Neural progenitor cell (in vitro differentiated cells): ENCODE data around the gene DZIP1L. TPM values are rescaled to one million over a fixed set of nuclear protein-coding genes. Genes with fewer than 3 reads are reported as not detected.

ENCODE experiments used
- DNase-seq: peaks from one replicate; pipeline ENCODE4 v3.0.0-alpha.2; 2016; ENCODE audit warnings: low spot score
- H2AFZ ChIP-seq: fragments of 200-600 bp; sonication (generic); replicated peaks from 2 replicates; pipeline ENCODE4 v1.6.1; 2016; ENCODE audit warnings: antibody characterized with exemption
- H3F3A ChIP-seq: fragments of 200-600 bp; sonication (generic); 2 replicates; pipeline ENCODE4 v1.6.1; 2016; ENCODE audit warnings: antibody characterized with exemption, low read depth
- H3K27ac ChIP-seq: fragments of 200-600 bp; sonication (generic); 2 replicates; pipeline ENCODE4 v1.5.1; 2016; ENCODE audit warnings: mild to moderate bottlenecking
- H3K27me3 ChIP-seq: fragments of 200-600 bp; sonication (generic); 2 replicates; pipeline ENCODE4 v1.6.1; 2016; ENCODE audit warnings: mild to moderate bottlenecking, moderate library complexity
- H3K36me3 ChIP-seq: fragments of 200-600 bp; sonication (generic); 2 replicates; pipeline ENCODE4 v1.5.1; 2016
- H3K4me1 ChIP-seq: fragments of 200-600 bp; sonication (generic); 2 replicates; pipeline ENCODE4 v1.6.1; 2016; ENCODE audit warnings: mixed run types
- H3K4me2 ChIP-seq: fragments of 200-600 bp; sonication (generic); 2 replicates; pipeline ENCODE4 v1.6.1; 2016
- H3K4me3 ChIP-seq: fragments of 200-600 bp; sonication (generic); 2 replicates; pipeline ENCODE4 v1.5.1; 2016
- H3K79me2 ChIP-seq: fragments of 200-600 bp; sonication (generic); 2 replicates; pipeline ENCODE4 v1.6.1; 2016; ENCODE audit warnings: low read depth
- H3K9ac ChIP-seq: fragments of 200-600 bp; sonication (generic); 2 replicates; pipeline ENCODE4 v1.6.1; 2016
- H3K9me3 ChIP-seq: fragments of 200-600 bp; sonication (generic); 2 replicates; pipeline ENCODE4 v1.5.1; 2016; ENCODE audit warnings: low read depth
- H4K20me1 ChIP-seq: fragments of 200-600 bp; sonication (generic); 2 replicates; pipeline ENCODE4 v1.6.1; 2016; ENCODE audit warnings: low read depth
- H3K27ac Mint-ChIP-seq: 3 replicates; pipeline ENCODE4 v1.8.0; 2021; ENCODE audit warnings: mixed read lengths
- H3K27me3 Mint-ChIP-seq: 2 replicates; pipeline ENCODE4 v1.8.0; 2022; ENCODE audit warnings: low read depth, mild to moderate bottlenecking, inconsistent platforms, moderate library complexity, mixed read lengths; ENCODE audit not compliant: insufficient read depth
- H3K36me3 Mint-ChIP-seq: 3 replicates; pipeline ENCODE4 v1.8.0; 2021; ENCODE audit warnings: mixed read lengths
- H3K4me1 Mint-ChIP-seq: 3 replicates; pipeline ENCODE4 v1.8.0; 2021; ENCODE audit warnings: mixed read lengths
- H3K4me3 Mint-ChIP-seq: 3 replicates; pipeline ENCODE4 v1.8.0; 2021; ENCODE audit warnings: mild to moderate bottlenecking, moderate library complexity, mixed read lengths
- H3K9me3 Mint-ChIP-seq: 3 replicates; pipeline ENCODE4 v1.8.0; 2020; ENCODE audit warnings: mixed read lengths
- EZH2 ChIP-seq: fragments of 200-600 bp; sonication (generic); IDR thresholded peaks from 2 replicates; pipeline ENCODE4 v1.6.1; 2017; ENCODE audit warnings: antibody characterized with exemption, mild to moderate bottlenecking, moderate library complexity
- EZH2phosphoT487 ChIP-seq: fragments of 200-600 bp; sonication (generic); IDR thresholded peaks from 2 replicates; pipeline ENCODE4 v1.6.1; 2017; ENCODE audit warnings: antibody characterized with exemption
- total RNA-seq: library from RNA; depleted of rRNA; stranded (reverse); fragments of >200 nt; gene quantifications from 2 replicates; pipeline ENCODE4 v1.2.3, GENCODE V29; 2015; ENCODE audit warnings: low replicate concordance
- TF ChIP-seq, protein P1 (sequence below): fragments of 200-600 bp; sonication (generic); IDR thresholded peaks from 2 replicates; pipeline ENCODE4 v1.5.1; 2017; ENCODE audit warnings: antibody characterized with exemption, mild to moderate bottlenecking

Gene DZIP1L
- total RNA-seq, 1 donor from 2014 or later: 10.4 TPM

- Histone ChIP-seq H3F3A (no peaks in the 10 kb centered on the region), H3K9ac (no peak overlapping the region), H3K27me3 (no peaks in the 10 kb centered on the region), H3K4me2 (no peak overlapping the region), H3K9me3 (no peaks in the 10 kb centered on the region), H3K36me3 (no peaks in the 10 kb centered on the region), H3K4me1 (no peaks in the 10 kb centered on the region), H3K4me3 (no peak overlapping the region), H2AFZ (no peak overlapping the region), H3K27ac (no peak overlapping the region), H4K20me1 (no peaks in the 10 kb centered on the region), H3K79me2 (no peaks in the 10 kb centered on the region)
- TF ChIP-seq EZH2phosphoT487: no peak
- no peak for TF ChIP-seq EZH2
- TF ChIP-seq, protein P1, sequence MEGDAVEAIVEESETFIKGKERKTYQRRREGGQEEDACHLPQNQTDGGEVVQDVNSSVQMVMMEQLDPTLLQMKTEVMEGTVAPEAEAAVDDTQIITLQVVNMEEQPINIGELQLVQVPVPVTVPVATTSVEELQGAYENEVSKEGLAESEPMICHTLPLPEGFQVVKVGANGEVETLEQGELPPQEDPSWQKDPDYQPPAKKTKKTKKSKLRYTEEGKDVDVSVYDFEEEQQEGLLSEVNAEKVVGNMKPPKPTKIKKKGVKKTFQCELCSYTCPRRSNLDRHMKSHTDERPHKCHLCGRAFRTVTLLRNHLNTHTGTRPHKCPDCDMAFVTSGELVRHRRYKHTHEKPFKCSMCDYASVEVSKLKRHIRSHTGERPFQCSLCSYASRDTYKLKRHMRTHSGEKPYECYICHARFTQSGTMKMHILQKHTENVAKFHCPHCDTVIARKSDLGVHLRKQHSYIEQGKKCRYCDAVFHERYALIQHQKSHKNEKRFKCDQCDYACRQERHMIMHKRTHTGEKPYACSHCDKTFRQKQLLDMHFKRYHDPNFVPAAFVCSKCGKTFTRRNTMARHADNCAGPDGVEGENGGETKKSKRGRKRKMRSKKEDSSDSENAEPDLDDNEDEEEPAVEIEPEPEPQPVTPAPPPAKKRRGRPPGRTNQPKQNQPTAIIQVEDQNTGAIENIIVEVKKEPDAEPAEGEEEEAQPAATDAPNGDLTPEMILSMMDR: no peak
- H3K4me1 Mint-ChIP-seq: no peaks in the 10 kb centered on the region
- H3K36me3 Mint-ChIP-seq: peaks cover 7% of the 10 kb centered on the region
- H3K27ac Mint-ChIP-seq: no peak overlapping the region
- H3K9me3 Mint-ChIP-seq: no peaks in the 10 kb centered on the region
- no peak for DNase-seq
- H3K4me3 Mint-ChIP-seq: no peak overlapping the region
- peaks cover 2% of the 10 kb centered on the region for H3K27me3 Mint-ChIP-seq
Measured at GRCh38 chr3:138030734-138031280, 84.6 kb downstream of the DZIP1L start.

DNA sequence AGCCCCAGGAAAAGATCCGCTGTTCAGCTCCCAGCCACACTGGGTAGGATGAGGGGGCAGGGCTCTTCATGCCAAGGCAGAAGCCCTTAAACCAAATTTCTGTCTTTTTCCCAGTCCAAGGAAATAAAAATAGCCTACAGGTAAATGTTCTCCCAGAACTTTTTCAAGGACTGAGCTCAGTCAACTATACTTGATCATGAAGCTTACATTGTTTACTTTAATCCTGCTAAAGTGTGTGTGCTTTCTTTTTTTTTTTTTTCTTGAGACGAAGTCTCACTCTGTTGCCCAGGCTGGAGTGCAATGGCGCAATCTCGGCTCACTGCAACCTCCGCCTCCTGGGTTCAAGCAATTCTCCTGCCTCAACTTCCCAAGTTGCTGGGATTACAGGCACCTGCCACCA, 87.6 kb downstream of the DZIP1L start:
- no peak for TF ChIP-seq EZH2
- Histone ChIP-seq H3K27me3 (no peaks in the 10 kb centered on the region), H3K36me3 (no peaks in the 10 kb centered on the region), H3K9ac (no peak overlapping the region), H3K9me3 (no peaks in the 10 kb centered on the region), H3K4me3 (no peak overlapping the region), H3K27ac (no peak overlapping the region), H3F3A (no peaks in the 10 kb centered on the region), H3K4me2 (no peak overlapping the region), H2AFZ (no peak overlapping the region), H3K4me1 (no peaks in the 10 kb centered on the region), H4K20me1 (no peaks in the 10 kb centered on the region), H3K79me2 (no peaks in the 10 kb centered on the region)
- no peak overlapping the region for H3K4me3 Mint-ChIP-seq
- H3K27ac Mint-ChIP-seq: no peak overlapping the region
- no peaks in the 10 kb centered on the region for H3K9me3 Mint-ChIP-seq
- H3K36me3 Mint-ChIP-seq: peaks cover 12% of the 10 kb centered on the region
- H3K4me1 Mint-ChIP-seq: no peaks in the 10 kb centered on the region
- no peak for DNase-seq
- peaks cover 2% of the 10 kb centered on the region for H3K27me3 Mint-ChIP-seq

DNA sequence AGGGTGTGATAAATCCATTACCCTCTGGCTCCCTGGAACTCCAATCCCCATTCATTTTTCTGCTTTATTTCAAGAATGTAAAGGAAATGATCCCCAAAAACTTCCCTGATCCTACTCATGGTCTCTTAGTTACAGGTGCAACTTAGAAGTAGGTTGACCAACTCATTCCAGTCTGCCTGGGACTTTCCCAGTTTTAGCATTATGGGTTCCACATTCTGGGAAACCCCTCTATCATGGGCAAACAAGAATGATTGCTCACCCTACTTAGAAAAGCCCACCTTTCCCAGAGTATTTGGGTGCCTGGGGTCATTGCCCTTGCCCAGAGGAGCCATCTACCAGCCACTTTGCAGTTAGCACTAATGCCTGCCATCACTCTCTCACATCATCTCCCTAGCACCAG, 89.9 kb downstream of the DZIP1L start:
- Histone ChIP-seq H3K79me2 (no peaks in the 10 kb centered on the region), H3K36me3 (no peaks in the 10 kb centered on the region), H4K20me1 (no peaks in the 10 kb centered on the region), H3K27ac (no peak overlapping the region), H3K4me2 (no peak overlapping the region), H3K4me3 (no peak overlapping the region), H3K9ac (no peak overlapping the region), H3K9me3 (no peaks in the 10 kb centered on the region), H2AFZ (no peak overlapping the region), H3F3A (no peaks in the 10 kb centered on the region), H3K27me3 (no peaks in the 10 kb centered on the region), H3K4me1 (no peaks in the 10 kb centered on the region)
- no peak overlapping the region for H3K4me3 Mint-ChIP-seq
- no peak for DNase-seq
- peaks cover 8% of the 10 kb centered on the region for H3K36me3 Mint-ChIP-seq
- H3K27ac Mint-ChIP-seq: no peak overlapping the region
- H3K9me3 Mint-ChIP-seq: no peaks in the 10 kb centered on the region
- peaks cover 2% of the 10 kb centered on the region for H3K27me3 Mint-ChIP-seq
- TF ChIP-seq EZH2phosphoT487: no peak
- TF ChIP-seq EZH2: no peak
- TF ChIP-seq, protein P1: no peak
- H3K4me1 Mint-ChIP-seq: no peaks in the 10 kb centered on the region

DNA sequence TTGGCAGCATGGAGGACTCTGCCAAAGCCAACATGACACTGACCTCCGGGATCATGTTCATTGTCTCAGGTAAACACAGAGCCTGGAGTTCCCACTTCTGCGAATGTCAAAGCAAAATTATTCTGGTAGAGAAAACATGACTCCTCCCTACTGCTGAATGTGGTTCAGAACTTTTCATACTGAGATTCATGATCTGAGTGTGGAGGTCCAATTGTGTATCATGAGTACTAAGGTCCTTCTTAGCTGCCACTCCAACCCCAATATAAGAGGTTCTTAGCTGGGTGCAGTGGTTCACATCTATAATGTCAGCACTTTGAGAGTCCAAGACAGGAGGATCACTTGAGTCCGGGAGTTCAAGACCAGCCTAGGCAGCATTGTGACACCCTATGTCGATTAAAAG, 91.7 kb downstream of the DZIP1L start:
- peaks cover 2% of the 10 kb centered on the region for H3K27me3 Mint-ChIP-seq
- no peaks in the 10 kb centered on the region for H3K9me3 Mint-ChIP-seq
- H3K4me1 Mint-ChIP-seq: no peaks in the 10 kb centered on the region
- no peak overlapping the region for H3K27ac Mint-ChIP-seq
- no peak overlapping the region for H2AFZ ChIP-seq
- H3K9ac ChIP-seq: no peak overlapping the region
- H3K27ac ChIP-seq: no peak overlapping the region
- TF ChIP-seq, protein P1: no peak
- TF ChIP-seq EZH2 (no peak), EZH2phosphoT487 (no peak)
- no peaks in the 10 kb centered on the region for H3K36me3 ChIP-seq
- no peak overlapping the region for H3K4me2 ChIP-seq
- H3K9me3 ChIP-seq: no peaks in the 10 kb centered on the region
- DNase-seq: no peak
- no peaks in the 10 kb centered on the region for H3K27me3 ChIP-seq
- H3F3A ChIP-seq: no peaks in the 10 kb centered on the region
- H3K4me3 ChIP-seq: no peak overlapping the region
- H3K4me3 Mint-ChIP-seq: no peak overlapping the region
- H4K20me1 ChIP-seq: no peaks in the 10 kb centered on the region
- peaks cover 9% of the 10 kb centered on the region for H3K36me3 Mint-ChIP-seq
- H3K4me1 ChIP-seq: no peaks in the 10 kb centered on the region
- no peaks in the 10 kb centered on the region for H3K79me2 ChIP-seq
